CD4-positive, alpha-beta T cell treated with Interleukin-1 beta for 1 hour (primary cell): ENCODE results near the gene ANXA8.
"Not testable (repeated sequence)": the region's sequence is repeated elsewhere in the genome, so short reads cannot be mapped to it uniquely, and the experiment has no call there.

ENCODE experiments used
- DNase-seq, 2 donors: peaks; one replicate each; pipeline ENCODE4 v3.0.0-alpha.2; 2020 to 2022

Gene ANXA8

DNA sequence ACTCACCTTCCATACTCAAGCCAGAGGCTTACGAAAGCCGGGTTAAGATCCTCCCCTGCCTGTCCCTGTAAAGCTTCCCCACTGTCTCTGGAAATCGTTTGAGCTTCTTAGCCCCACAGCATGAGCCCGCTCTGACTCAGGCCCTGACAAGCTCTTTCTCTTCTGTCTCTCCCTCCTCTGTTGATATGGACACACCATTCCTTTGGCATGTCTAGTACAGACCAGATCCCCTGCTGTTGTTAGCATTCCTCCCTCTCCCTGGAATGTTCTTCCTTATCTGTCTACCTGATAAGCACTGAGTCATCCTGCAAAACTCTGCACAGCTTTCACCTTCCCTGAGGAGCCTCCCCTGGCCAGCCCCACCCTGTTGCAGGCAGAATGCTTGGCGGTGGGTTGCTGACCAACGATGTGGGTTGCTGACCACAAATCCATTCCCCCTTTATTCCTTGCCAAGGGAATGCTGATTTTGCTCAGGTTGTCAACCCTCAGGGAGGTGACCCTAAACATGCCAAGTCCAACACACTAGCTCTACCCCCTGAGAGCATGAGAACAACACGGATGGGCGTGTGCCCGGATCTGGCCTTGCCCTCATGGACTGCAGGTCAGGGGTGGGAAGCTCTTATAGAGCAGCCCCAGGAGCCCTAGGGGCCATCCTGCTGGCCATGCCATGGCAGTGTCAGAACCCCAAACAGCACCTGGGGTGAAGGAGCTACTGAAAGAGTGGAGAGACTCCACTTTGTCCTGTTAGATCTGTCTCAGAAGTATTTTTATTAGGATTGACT lies 21.1 kb downstream of the ANXA8 start:
- not testable (repeated sequence) for DNase-seq

DNA sequence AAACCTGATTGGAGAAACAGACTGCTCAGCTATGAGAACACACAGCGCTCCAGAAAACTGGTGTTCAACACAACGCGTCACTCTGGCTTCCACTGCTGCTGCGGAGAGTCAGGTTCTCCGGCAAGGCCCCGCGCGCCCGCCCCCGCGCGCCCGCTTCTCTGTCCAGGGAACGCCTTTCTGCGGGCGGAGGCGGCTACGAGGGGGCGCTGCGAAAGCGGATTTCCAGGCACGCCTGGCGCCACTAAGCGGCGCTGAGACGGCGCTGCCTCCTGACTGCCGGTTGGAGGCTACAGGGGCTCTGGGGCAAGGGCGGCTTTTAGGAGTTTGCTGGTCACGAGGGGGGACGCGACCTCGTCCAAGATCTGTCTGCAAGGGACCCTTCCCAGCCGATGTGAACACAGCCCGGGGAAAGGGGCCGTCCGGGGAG lies 22.6 kb downstream of the ANXA8 start:
- DNase-seq, result not testable (repeated sequence)

DNA sequence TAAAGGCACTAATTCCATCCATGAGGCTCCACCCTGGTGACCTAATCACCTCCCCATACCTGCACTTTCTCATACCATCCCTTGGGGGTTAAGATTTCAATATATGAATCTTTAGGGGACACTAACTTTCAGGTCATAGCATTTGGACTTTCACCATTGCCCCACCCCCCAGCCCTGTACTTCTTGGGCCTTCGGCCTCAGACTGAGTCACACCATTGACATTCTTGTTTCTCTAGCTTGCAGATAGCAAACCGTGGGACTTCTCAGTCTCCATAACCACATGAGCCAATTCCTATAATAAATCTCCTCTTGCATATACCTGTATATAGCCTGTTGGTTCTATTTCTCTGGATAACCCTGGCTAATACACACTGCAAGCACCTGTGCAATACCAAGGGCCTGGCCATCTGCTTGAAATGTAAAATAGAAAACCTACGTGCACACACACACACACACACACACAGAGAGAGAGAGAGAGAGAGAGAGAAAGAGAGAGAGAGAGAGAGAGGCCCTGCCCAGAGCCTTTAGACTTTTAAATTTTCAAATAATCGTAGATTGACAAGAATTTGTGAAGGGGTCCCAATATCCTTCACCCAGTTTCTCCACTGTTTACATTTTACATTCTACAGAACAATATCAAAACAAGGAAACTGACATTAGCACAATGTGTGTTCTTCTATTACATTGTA lies 25.3 kb downstream of the ANXA8 start:
- no peak for DNase-seq

DNA sequence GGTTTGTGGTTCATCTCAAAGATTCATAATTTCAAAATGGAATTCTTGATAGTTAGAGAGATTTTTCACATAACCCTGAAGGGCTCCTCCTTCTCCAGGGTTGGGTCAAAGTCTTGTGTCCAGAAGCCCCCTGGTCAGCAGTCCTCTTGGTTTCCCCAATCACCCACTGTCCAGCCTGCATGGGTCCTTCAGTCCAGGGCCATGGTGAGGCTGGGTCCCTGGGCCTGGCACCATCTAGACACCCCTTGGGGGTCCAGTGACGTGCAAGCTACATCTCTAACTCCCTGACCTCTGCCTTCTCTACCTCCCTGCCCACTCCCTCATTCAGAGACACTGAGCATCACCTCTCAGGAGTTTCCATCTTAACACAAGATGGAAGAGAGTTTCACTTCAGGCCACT lies 26.1 kb downstream of the ANXA8 start:
- DNase-seq, result no peak

DNA sequence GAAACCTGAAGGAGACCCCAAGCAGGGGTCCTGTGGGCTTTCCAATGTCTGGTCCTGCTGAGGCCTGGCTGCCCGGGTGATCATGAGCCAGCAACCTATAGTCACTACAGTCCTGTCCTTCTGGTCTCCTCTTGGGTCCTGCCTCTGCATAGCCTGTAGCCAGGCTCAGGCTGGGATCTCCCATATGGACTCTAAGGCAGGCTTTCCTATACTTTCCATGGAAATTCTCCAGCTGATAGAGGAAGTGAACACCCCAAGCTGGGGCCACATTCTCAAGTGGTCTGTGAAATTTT lies 26.4 kb downstream of the ANXA8 start:
- DNase-seq, result no peak

DNA sequence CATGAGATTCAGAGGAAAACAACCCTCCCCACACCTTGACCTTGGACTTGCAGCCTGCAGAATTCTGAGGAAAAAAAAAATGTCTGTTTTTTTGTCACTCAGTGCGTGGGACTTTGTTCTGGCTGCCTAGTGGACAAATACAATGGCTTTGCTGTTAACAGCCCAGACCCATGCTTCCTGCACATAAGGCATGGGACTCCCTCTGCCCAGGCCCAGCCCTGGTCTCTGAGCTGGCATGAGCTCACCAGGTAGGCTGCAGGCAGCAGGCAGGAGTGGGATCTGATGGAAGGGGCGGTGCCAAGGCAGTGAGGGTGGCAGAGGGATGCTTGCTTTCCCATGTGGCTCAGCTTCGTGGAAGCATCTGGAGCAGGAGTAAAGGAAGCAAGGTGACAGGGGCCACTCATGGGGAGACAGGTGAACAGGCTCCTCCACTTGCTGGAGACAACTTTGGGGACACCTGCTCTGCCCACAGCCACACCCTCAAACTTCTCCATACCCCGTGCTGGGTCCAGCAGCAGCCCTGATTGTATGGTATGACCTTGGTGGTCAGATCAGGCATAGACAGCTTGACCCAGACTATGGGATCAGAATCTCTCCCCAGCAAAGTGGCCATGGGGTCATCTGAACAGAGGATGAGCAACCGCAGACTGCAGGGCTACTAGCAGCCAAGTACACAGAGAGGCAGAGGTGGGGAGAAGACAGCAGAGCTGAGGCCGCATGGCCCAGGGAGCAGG lies 27.0 kb downstream of the ANXA8 start:
- no peak for DNase-seq

DNA sequence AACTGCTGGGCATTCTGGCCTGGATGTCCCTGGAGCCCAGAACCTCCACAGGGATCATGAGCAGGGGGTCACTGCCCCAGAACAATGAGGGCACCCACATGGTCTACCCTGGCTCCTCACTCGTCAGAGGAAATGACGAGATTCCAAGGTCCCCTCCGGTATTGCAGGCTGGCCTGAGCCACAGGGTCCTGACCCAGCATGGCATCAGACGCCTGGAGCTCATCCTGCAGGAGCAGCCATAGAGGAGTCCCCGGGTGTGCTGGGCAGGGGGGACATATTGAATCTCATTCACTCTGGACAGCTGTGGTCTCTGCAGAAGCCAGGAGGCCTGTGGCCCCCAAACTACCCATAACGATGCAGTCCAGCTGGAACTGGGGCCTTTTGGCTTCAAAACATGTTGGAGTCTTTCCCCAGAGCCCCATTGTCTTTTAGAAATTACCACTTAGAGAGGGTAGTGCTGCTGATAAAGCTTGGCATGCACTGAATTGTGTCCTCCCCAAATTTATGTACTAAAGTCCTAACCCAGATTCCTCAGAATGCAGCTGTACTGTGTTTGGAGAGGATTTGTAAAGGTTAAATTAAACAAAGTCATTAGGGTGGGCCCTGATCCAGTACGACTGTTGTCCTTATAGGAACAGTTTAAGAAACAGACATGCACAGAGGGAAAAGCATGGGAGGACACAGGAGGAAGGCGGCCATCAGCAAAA lies 27.7 kb downstream of the ANXA8 start:
- no peak for DNase-seq

DNA sequence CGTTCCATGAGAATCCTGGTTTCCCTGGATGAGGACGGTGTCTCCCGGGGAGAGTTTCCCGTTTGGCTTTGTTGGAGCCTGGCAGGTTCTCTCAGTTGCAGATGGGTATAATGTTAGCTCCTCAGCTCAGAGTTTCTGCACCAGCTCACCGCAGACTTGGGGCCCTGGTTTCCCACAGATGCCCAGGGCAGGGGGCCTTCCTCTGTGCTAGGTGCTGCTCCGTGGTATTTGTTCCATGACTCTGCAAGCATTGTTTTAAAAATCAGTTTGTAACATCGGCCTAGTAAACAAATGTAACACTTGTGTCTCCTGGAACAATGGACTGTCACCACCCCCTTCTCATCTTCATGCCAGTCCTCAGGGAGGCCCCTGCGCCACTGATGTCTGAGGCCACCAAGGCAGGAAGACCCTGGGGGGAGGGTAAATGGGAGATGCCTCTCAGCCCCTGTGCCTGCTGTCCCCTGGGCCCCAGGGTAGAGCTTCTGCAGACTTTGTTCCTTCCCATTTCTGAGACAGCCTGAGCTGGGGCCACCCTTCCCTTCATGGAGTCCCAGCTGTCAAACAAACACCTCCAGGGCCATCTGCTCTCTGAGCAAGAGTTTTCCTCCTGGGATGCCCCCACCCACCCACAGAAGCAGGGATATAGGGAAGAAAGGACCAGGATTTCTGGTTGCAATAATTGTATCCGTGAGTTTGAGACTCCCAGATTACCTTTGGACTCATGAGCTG lies 28.4 kb downstream of the ANXA8 start:
- DNase-seq, result not testable (repeated sequence)

DNA sequence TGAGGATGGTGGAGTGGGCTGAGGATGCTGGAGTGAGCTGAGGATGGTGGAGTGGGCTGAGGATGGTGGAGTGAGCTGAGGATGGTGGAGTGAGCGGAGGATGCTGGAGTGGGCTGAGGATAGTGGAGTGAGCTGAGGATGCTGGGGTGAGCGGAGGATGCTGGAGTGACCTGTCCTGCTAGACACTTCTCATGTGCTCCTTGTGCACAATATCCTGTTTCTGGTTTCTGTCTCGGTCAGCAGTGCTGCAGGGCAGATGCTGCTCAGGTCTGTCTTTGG lies 29.2 kb downstream of the ANXA8 start:
- DNase-seq, result no peak

DNA sequence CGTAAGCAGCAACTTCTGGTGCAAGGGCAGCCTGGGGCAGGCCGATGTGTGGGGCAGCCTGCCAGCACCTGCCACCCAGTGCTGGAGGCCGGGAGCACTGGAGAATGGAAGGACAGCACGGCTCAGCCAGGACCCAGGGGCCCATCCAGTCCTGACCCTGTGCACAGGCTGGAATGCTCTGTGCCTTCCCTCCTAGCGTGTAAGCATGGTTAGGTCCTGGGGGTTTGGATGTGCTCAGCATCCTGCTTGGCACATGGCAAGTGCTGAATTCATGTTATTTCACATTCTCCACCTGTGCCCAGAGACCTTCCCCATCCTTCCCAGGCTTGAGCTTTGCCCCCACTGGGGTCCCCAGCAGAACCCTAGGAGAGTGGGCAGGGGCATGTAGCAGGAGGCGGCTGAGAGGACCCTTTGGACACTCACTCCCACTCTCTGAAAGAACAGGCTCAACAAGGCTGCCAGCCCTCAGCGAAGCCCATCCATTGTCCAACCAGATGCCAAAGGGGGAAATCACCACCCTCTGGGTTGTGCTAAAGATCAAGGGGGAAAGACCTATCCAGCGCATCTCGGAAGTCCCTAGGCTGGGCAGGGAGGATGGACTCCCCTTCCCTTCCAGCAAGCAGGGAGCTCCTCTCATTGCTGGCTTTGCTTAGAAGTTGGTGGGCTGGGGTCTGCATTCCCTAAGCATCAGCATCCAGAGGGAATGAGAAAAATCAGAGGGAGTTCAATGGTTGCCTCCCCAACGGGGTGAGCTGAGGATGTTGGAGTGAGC lies 29.7 kb downstream of the ANXA8 start:
- DNase-seq, result no peak

DNA sequence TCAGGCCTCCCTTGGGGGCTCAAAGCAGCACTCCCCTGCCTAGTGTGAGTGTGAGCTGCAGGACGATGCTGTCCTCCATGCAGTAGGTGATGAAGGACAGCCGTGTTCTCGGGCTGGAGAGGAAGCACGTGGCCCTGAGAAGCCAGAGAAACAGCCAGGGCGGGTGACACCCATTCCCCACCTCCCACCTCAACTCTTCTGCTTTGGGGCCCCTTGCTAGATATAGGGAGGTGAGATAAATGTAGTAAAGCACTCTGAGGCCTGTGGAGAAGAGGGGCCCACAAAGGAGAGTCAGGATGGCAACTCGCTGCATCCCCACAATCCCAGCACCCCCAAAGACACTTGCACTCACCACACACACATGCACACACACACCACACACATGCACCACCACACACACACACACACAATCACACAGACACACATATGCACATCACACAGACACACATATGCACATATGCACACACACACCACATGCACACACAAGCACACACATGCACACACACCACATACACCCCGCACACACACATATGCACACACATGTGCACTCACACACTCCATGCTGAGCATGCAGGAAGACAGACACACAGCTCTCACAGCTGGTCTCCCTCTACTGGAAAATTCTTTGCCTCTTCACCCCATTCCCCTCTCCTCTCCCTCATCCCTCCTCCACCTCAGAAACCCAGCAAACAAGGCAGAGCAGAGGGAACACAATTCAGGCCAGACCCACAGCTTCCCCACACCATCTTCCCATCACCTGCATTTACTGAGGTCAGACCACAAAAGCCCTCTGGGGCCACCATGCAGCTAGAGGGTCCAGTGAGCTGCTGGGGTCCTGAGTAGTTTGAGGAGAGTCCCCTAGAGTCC lies 30.5 kb downstream of the ANXA8 start:
- no peak for DNase-seq

DNA sequence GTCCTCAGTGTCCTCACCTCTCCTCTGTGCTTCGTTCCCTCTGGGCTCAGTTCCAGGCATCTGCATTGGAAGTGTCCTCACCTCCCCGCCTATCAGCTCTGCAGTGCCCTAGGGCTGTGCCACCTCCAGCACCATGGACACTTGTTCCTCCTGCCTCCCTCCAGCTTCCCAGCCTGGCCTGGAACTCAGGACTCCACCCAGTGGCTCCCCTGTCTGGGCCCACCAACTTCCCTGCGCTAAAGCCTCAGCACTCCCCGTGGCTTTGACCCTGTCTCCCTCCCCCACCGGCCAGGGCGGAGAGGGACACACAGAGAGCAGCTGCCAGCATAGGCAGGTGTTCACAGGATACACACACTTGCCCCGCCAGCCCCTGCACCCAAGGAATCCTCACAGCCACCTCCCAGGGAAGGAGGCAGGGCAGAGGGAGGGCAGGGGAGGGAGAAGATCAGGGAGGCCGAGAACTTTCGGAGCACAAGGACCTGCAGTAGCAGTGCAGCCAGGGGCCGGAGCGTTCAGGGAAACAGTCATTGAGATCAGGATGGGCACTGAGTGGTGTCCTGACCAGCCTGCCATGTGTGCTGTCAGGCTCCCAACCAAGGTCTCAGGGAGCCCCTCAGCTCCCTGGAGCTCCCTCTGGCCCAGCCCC lies 31.3 kb downstream of the ANXA8 start:
- DNase-seq, result no peak

DNA sequence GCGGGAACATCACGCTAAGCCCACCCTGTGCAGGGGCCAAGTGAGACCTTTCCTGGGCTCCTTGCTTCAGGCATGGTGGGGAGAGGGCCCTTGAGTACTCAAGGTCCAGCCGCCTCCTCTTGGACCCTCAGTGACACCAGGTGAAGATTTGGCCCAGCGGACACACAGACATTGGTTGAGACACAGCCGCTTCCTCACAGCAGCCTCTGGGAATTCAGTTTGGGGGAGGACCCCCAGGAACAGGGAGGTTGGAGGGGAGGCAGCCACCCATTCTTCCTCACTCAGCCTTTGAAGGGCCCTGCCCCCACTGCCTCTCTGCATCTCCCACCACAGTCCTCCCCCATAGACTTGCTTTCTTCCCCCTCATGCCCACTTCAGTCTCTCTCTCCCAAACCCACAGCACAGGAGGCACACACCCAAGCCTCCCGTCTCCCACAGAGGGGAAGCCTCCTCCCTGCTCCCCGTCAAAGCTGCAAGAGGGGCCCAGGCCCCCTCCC lies 31.9 kb downstream of the ANXA8 start:
- DNase-seq, result no peak

DNA sequence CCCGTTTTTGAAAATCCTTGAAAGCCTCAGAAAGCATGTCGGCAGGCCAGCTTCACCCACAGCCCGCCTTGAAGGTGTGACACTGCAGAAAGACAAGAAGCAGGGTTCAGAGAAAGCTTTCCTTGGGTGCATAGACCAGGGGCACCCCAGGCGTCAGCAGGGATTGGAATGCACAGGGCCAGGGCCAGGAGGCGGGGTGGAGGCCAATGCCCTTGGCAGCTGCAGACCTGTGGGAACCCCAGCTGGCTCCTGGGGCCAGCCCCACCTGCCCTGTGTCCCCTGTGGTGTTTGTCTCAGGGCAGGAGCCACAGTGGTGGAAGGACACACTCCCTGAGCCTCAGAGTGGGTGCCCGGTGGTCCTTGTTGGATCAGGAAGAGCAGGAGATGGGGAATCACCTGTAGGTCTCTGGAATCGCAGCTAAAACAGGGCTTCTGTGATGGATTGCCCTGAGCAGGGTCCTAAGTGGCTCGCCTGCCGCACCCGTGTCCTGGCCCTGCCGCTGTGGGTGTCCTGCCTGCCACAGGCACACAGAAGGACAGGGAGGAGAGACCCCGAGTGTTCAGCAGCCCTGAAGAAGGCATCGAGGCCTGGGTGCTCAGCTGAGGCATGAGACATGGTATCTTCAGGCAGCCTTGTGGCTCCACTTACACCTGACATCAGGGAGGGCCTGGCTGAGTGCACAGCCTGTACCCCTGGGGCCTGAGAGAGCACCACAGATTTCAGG lies 32.5 kb downstream of the ANXA8 start:
- DNase-seq, result no peak

DNA sequence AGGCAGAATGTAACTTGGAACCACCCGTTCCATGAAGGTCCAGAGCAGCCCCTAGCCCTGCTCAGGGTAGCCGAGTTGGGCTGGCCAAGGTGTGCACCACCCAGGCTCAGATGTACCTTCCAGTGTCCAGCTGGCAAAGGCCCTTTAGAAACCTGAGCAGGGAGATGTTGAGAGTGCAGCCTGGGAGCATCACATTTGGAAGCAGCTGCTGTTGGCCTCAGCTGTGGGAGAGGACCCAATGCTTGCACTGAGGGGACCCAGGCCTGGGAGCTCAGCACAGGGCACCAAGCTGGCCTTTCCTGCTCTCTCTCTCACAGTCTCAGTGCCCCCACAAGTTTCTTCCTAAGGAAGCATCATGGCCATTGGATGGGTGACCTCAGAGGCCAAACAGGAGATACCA lies 33.5 kb downstream of the ANXA8 start:
- DNase-seq, result no peak

DNA sequence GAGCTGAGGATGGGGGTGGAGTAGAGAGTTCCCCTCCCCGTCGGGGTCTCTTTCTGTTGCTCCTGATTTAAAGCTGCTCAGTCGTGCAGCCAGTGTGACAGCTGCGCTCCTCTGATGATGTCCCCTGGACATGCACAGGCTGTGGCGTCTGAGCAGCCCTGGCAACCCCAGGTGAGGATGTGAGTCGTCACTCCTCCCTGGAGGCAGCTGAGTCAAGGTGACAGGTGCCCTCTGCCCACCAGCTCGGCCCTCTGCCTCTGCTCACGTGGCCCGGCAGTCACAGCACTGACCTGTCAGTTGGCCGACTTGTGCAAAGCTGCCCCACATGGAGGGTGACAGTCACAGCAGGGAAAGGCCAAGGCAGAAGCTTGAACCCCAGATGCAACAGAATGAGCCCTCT lies 33.9 kb downstream of the ANXA8 start:
- DNase-seq, result no peak

DNA sequence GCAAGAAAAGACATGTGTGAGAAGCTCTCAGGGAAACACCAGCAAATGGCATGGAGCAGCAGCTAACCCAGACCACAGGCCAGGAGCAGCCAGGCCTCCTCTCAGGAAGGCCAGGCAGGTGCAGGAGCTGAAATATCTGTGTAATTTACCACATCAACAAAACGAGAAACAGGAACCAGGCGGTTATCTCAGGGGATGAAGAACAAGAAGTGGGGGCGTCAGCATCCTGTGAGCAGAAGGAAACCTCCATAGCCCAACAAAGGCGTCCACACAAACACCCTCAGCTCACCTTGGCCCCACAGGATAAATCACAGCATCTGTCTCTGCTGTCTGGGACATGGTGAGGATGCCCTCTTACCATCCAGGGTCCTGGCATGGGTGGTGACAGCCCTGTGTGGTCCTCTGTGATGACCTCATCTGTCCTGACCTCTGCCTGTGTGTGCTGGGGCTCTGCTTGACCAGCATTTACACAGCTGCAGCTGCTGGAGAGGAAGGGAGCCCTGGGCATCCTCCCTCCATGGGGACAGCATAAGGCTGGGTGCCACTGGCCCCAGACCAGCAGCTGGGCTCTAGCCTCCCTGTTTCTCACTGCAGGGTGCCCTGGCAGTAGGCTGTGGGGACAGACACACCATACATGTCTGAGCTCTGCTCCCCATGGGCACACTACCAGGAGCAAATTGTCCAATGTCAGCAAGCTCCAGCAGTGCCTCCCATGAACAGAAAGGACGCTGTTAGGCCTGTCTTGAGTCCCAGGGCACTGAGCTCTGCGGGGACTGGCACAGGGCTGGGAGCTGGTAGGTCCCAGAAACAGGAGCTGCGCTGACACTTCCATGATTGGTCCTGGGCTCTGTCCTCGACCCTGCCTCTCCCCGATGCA lies 34.6 kb downstream of the ANXA8 start:
- DNase-seq, result no peak

DNA sequence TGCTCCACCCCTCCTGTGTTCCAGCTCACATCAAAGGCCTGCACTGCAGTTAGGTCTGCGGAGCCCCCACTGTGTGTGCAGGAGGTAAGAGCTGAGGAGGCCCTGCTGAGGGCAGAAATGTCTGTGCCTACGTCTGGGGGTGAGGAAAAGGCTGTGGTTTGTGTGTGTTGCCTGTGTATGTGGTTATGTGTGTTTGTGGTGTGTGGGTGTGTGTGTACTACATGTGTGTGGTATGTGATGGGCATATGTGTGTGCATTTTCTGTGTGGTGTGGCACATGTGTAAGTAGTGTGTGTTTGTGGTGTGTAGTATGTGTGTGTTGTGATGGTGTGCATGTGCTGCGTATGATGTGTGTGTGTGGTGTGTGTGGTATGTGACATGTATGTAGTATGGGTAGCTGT lies 36.2 kb downstream of the ANXA8 start:
- no peak for DNase-seq

DNA sequence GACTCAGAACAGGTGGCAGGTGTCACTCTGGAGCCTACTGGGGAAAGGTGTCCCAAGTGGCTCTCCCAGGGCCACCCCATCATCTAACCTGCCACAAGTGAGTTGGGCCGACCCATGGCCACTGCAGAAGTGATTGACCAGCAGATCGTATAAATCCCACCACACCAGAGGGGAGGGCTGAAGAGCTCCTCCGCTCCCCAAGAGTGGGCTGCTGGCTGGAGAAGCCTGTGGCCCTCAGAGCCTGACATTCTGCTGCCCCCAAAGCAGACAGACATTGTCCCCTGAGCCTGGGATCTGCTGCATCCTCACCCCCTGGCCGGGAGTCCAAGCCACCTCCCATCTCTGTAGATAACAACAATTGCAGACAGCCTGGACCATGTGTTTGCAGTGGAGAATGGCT lies 36.7 kb downstream of the ANXA8 start:
- no peak for DNase-seq
